Astrocyte (in vitro differentiated cells and primary cell): ENCODE measurements around the gene GMFB. TPM values are rescaled to one million over a fixed set of nuclear protein-coding genes. Genes with fewer than 3 reads are reported as not detected.
"Not testable (repeated sequence)": the region's sequence is repeated elsewhere in the genome, so short reads cannot be mapped to it uniquely, and the experiment has no call there.

Experiments used
- DNase-seq: peaks from one replicate; pipeline ENCODE4 v3.0.0-alpha.2; 2010; ENCODE audit warnings: low read depth
- FAIRE-seq: peaks from 2 replicates; lab custom pipeline; 2011; peaks lifted over from hg19 to GRCh38; lab: Jason Lieb, UNC
- H2AFZ ChIP-seq: 2 replicates; pipeline ENCODE4 v1.6.0; 2012; ENCODE audit warnings: low read depth, low read length, inconsistent platforms
- H3K27ac ChIP-seq: 2 replicates; pipeline ENCODE4 v1.5.1; 2011; ENCODE audit warnings: low read depth, low read length, inconsistent platforms
- H3K27me3 ChIP-seq: 2 replicates; pipeline ENCODE4 v1.6.0; 2011; ENCODE audit warnings: low read length, inconsistent platforms; ENCODE audit not compliant: insufficient read depth
- H3K36me3 ChIP-seq: 2 replicates; pipeline ENCODE4 v1.5.1; 2011; ENCODE audit warnings: low read length, inconsistent platforms; ENCODE audit not compliant: insufficient read depth
- H3K4me1 ChIP-seq: 2 replicates; pipeline ENCODE4 v1.5.1; 2011; ENCODE audit warnings: low read length, inconsistent platforms; ENCODE audit not compliant: insufficient read depth
- H3K4me2 ChIP-seq: 2 replicates; pipeline ENCODE4 v1.6.0; 2012; ENCODE audit warnings: low read length, inconsistent platforms
- H3K4me3 ChIP-seq: 2 replicates; pipeline ENCODE4 v1.5.1; 2011; ENCODE audit warnings: low read depth, mild to moderate bottlenecking, low read length, inconsistent platforms; ENCODE audit not compliant: insufficient read depth
- H3K79me2 ChIP-seq: 2 replicates; pipeline ENCODE4 v1.6.0; 2012; ENCODE audit warnings: mild to moderate bottlenecking, low read length, inconsistent platforms; ENCODE audit not compliant: insufficient read depth
- H3K9ac ChIP-seq: 2 replicates; pipeline ENCODE4 v1.6.0; 2012; ENCODE audit warnings: mild to moderate bottlenecking, low read length, inconsistent platforms
- H3K9me3 ChIP-seq: 2 replicates; pipeline ENCODE4 v1.5.1; 2012; ENCODE audit warnings: low read depth, mild to moderate bottlenecking, low read length, inconsistent platforms; ENCODE audit not compliant: insufficient read depth
- H4K20me1 ChIP-seq: 2 replicates; pipeline ENCODE4 v1.6.0; 2012; ENCODE audit warnings: low read length, inconsistent platforms; ENCODE audit not compliant: insufficient read depth
- H3K27ac Mint-ChIP-seq: one replicate; pipeline ENCODE4 v1.8.0; 2021; ENCODE audit warnings: mild to moderate bottlenecking, mixed read lengths; ENCODE audit not compliant: unreplicated experiment
- H3K27me3 Mint-ChIP-seq: one replicate; pipeline ENCODE4 v1.8.0; 2021; ENCODE audit warnings: low read depth, mixed read lengths; ENCODE audit not compliant: unreplicated experiment
- H3K36me3 Mint-ChIP-seq: one replicate; pipeline ENCODE4 v1.8.0; 2021; ENCODE audit warnings: low read depth, mixed read lengths; ENCODE audit not compliant: unreplicated experiment
- H3K4me1 Mint-ChIP-seq: one replicate; pipeline ENCODE4 v1.8.0; 2021; ENCODE audit warnings: low read depth, mixed read lengths; ENCODE audit not compliant: unreplicated experiment
- H3K4me3 Mint-ChIP-seq: one replicate; pipeline ENCODE4 v1.8.0; 2021; ENCODE audit warnings: mild to moderate bottlenecking, moderate library complexity, mixed read lengths; ENCODE audit not compliant: unreplicated experiment
- H3K9me3 Mint-ChIP-seq: one replicate; pipeline ENCODE4 v1.8.0; 2021; ENCODE audit warnings: mild to moderate bottlenecking, mixed read lengths; ENCODE audit not compliant: unreplicated experiment
- CTCF ChIP-seq: IDR thresholded peaks from 2 replicates; pipeline ENCODE4 v1.5.1; 2011; ENCODE audit warnings: low read depth, mild to moderate bottlenecking, inconsistent platforms, low read length, moderate library complexity; ENCODE audit not compliant: insufficient read depth
- EZH2 ChIP-seq: IDR thresholded peaks from 2 replicates; pipeline ENCODE4 v1.6.1; 2012; ENCODE audit warnings: mild to moderate bottlenecking, low read length, inconsistent platforms; ENCODE audit not compliant: insufficient read depth
- total RNA-seq: library from RNA; stranded (reverse); gene quantifications from 2 replicates; pipeline ENCODE4 v1.2.1, GENCODE V29; 2021

Gene GMFB
- total RNA-seq, 1 donor from 2014 or later, result 73.4 TPM

GRCh38 chr14:54440037-54440436 lies 48.7 kb downstream of the GMFB start:
- H3K4me3 ChIP-seq, result peak overlapping the region; percentile 79
- peak overlapping the region; percentile 80 for H3K27ac Mint-ChIP-seq
- peaks cover under 1% of the 10 kb centered on the region for H3K36me3 Mint-ChIP-seq
- H3K9me3 ChIP-seq, result no peaks in the 10 kb centered on the region
- H3K4me1 ChIP-seq, result peaks cover 24% of the 10 kb centered on the region
- H3K4me3 Mint-ChIP-seq, result peak overlapping the region; percentile 89
- peak overlapping the region; percentile 92 for H3K4me2 ChIP-seq
- peak overlapping the region; percentile 96 for H3K27ac ChIP-seq
- no peaks in the 10 kb centered on the region for H3K27me3 ChIP-seq
- H3K79me2 ChIP-seq, result peaks cover 58% of the 10 kb centered on the region
- H3K27me3 Mint-ChIP-seq, result no peaks in the 10 kb centered on the region
- H4K20me1 ChIP-seq, result peaks cover 54% of the 10 kb centered on the region
- DNase-seq (no peak), FAIRE-seq (no peak)
- no peaks in the 10 kb centered on the region for H3K36me3 ChIP-seq
- peak overlapping the region; percentile 96 for H3K9ac ChIP-seq
- TF ChIP-seq CTCF (no peak), EZH2 (no peak)
- H3K4me1 Mint-ChIP-seq, result peaks cover 27% of the 10 kb centered on the region
- H2AFZ ChIP-seq, result no peak overlapping the region
- H3K9me3 Mint-ChIP-seq, result no peaks in the 10 kb centered on the region

GRCh38 chr14:54438703-54439102 lies 50.1 kb downstream of the GMFB start:
- peaks cover 26% of the 10 kb centered on the region for H3K4me1 ChIP-seq
- Mint-ChIP-seq H3K4me1 (peaks cover 32% of the 10 kb centered on the region), H3K27ac (peak overlapping the region; percentile 24), H3K9me3 (no peaks in the 10 kb centered on the region), H3K4me3 (peak overlapping the region; percentile 89), H3K36me3 (peaks cover 4% of the 10 kb centered on the region), H3K27me3 (no peaks in the 10 kb centered on the region)
- no peaks in the 10 kb centered on the region for H3K36me3 ChIP-seq
- peak overlapping the region; percentile 24 for H3K4me2 ChIP-seq
- H3K27ac ChIP-seq, result no peak overlapping the region
- TF ChIP-seq EZH2 (no peak), CTCF (no peak)
- H2AFZ ChIP-seq, result no peak overlapping the region
- H3K4me3 ChIP-seq, result no peak overlapping the region
- peaks cover 72% of the 10 kb centered on the region for H3K79me2 ChIP-seq
- H4K20me1 ChIP-seq, result peaks cover 67% of the 10 kb centered on the region
- H3K27me3 ChIP-seq, result no peaks in the 10 kb centered on the region
- DNase-seq (no peak), FAIRE-seq (no peak)
- H3K9ac ChIP-seq, result no peak overlapping the region
- no peaks in the 10 kb centered on the region for H3K9me3 ChIP-seq

GRCh38 chr14:54437954-54438353 lies 50.8 kb downstream of the GMFB start:
- not testable (repeated sequence) for H3K27ac Mint-ChIP-seq, H3K36me3 ChIP-seq, H3K4me3 Mint-ChIP-seq, H3K4me3 ChIP-seq, H3K9me3 ChIP-seq, H2AFZ ChIP-seq, H3K27me3 ChIP-seq, H3K27ac ChIP-seq, H3K4me2 ChIP-seq, H3K27me3 Mint-ChIP-seq, H3K9me3 Mint-ChIP-seq, DNase-seq, H3K9ac ChIP-seq, H3K36me3 Mint-ChIP-seq, FAIRE-seq
- peaks cover 35% of the 10 kb centered on the region for H3K4me1 Mint-ChIP-seq
- Histone ChIP-seq H4K20me1 (peaks cover 74% of the 10 kb centered on the region), H3K79me2 (peaks cover 79% of the 10 kb centered on the region), H3K4me1 (peaks cover 26% of the 10 kb centered on the region)
